ENCODE measurements around the gene CADM1.

DNA sequence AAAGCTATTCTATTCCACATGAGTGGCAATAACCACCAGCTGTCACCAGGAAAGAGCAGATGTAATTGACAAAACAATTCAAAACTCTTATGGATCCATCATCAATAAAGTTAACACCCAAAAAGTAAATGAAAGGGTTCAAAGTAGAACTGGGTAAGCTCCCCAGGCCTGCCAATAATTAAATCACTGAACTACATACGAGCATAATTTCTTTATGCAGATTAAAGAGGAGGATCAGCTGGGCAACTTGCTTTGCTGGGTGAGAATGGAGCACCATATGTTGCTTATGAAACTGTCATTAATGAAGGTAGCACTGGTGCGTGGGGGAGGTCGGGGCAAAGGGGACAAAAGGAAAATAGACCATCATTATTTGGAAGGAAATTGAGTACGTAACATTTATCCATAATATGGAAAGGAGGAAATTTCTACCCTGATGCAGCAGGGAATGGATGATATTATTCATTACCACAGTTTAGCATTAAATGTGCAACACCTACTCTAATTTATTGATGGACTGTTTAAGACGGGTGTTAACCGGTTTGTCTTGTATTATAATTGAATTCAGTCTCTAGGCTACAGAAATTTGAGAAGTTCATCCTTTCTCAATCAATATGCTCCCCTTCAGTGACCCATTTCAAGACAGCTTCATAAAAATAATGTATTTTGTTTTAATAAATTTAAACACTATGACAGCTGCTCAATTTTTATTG is 315.9 kb downstream of the CADM1 start:
- TF ChIP-seq CTCF (IDR thresholded peaks at IDR 0.05; ENCODE audit: extremely low read depth in 1 of 2, insufficient read depth in 1 of 2, low read depth in 1 of 2, low read length in 2 of 2), result no peak
- no peak for TF ChIP-seq POLR2A (IDR thresholded peaks at IDR 0.05; ENCODE audit: low read depth, low read length)
